Thymus (tissue), 11 donors: ENCODE data around the gene GABRB1. TPM values are rescaled to one million over a fixed set of nuclear protein-coding genes. Genes with fewer than 3 reads are reported as not detected.

Source experiments
- DNase-seq, 9 donors: peaks; one replicate each; pipeline ENCODE4 v3.0.0-alpha.2; 2013; ENCODE audit warnings: low spot score in 9 of 9, low read depth in 6 of 9, missing footprints in 1 of 9
- H3K27ac ChIP-seq, 2 donors: one replicate each; pipeline ENCODE4 v1.5.1; 2013; ENCODE audit warnings: control low read depth in 1 of 2, low read depth in 1 of 2, low read length in 1 of 2, mild to moderate bottlenecking in 1 of 2, moderate library complexity in 1 of 2
- H3K27me3 ChIP-seq, 2 donors: one replicate each; pipeline ENCODE4 v1.5.1; 2013; ENCODE audit warnings: low read length in 1 of 2; ENCODE audit not compliant: control insufficient read depth in 2 of 2, insufficient read depth in 1 of 2
- H3K36me3 ChIP-seq, 2 donors: one replicate each; pipeline ENCODE4 v1.5.1; 2013; ENCODE audit warnings: low read length in 1 of 2, mild to moderate bottlenecking in 1 of 2, moderate library complexity in 1 of 2; ENCODE audit not compliant: control insufficient read depth in 2 of 2, insufficient read depth in 2 of 2
- H3K4me1 ChIP-seq, 2 donors: one replicate each; pipeline ENCODE4 v1.5.1; 2013; ENCODE audit warnings: low read length in 2 of 2; ENCODE audit not compliant: control insufficient read depth in 2 of 2, insufficient read depth in 2 of 2
- H3K4me3 ChIP-seq, 2 donors: one replicate each; pipeline ENCODE4 v1.5.1; 2013; ENCODE audit warnings: low read length in 2 of 2, control low read depth in 1 of 2, mild to moderate bottlenecking in 1 of 2
- H3K9me3 ChIP-seq, 2 donors: one replicate each; pipeline ENCODE4 v1.5.1; 2013; ENCODE audit warnings: low read length in 1 of 2, mild to moderate bottlenecking in 1 of 2; ENCODE audit not compliant: control insufficient read depth in 2 of 2, insufficient read depth in 1 of 2
- WGBS: extraction: QIAGEN DNeasy Blood & Tissue Kit; methylation state at CpG from one replicate; pipeline ENCODE4 v1.1.7; 2013; 5-methylcytosine and 5-hydroxymethylcytosine counted together
- polyA plus RNA-seq: library from polyadenylated mRNA; stranded (reverse); fragments of 200-250 nt; gene quantifications from one replicate; pipeline ENCODE4 v1.2.3, GENCODE V29; 2013
- total RNA-seq: library from RNA; stranded (reverse); fragments of 120-200 nt; gene quantifications from one replicate; pipeline ENCODE4 v1.2.4, GENCODE V29; 2013
- donor health status: healthy.

GABRB1 gene
- total and polyA plus RNA-seq, 2 donors = under 0.01 to 0.02 TPM

GRCh38 chr4:47219586-47219985, 188.2 kb downstream of the GABRB1 start:
- Histone ChIP-seq H3K9me3 (no peaks in the 10 kb centered on the region), H3K36me3 (no peaks in the 10 kb centered on the region), H3K27ac (no peak overlapping the region), H3K27me3 (no peaks in the 10 kb centered on the region), H3K4me1 (no peaks in the 10 kb centered on the region), H3K4me3 (no peak overlapping the region)
- 78% methylated on average over 2 of the region's 2 CpGs for WGBS
- no peak for DNase-seq

DNA sequence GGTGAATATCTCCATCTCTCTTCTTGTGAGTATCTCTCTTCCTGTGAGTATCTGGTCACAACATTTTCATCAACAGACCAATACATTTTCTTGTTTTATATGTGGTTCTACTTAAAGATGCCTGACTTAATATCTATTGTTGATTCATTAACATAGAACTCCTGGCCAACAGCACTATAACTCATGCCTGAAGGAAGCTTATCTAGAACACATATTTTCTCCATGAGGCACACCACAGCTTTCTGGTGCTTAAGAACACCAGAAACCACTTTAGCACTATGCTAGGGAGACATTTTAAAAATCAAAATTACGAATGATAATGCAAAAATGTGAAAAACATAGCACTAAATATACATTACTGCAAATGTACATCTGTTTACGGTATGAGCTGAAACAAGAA, 190.4 kb downstream of the GABRB1 start:
- H3K27me3 ChIP-seq = no peaks in the 10 kb centered on the region
- no peaks in the 10 kb centered on the region for H3K4me1 ChIP-seq
- DNase-seq = no peak
- 74% methylated on average over 2 of the region's 2 CpGs for WGBS
- H3K4me3 ChIP-seq = no peak overlapping the region
- H3K27ac ChIP-seq = no peak overlapping the region
- H3K9me3 ChIP-seq = no peaks in the 10 kb centered on the region
- H3K36me3 ChIP-seq = no peaks in the 10 kb centered on the region

DNA sequence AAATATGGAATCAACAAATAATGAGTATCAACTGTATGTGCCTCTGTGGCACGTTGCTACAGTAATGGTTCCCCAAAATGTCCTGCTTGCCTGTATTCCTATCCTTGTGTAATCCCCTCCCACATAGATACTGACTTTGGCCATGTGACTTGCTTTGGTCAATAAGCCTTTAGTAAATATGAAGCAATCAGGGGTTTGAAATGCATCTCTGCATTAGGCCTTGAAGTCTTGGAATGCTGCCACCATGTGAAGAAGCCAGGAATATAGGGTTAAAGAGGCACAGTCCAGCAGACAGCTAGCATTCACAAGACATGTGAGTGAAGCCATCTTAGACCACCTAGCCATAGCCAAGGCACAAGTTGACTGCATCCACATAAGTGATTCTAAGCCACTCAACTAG, 190.9 kb downstream of the GABRB1 start:
- Histone ChIP-seq H3K4me3 (no peak overlapping the region), H3K27ac (no peak overlapping the region), H3K9me3 (no peaks in the 10 kb centered on the region), H3K4me1 (no peaks in the 10 kb centered on the region), H3K36me3 (no peaks in the 10 kb centered on the region), H3K27me3 (no peaks in the 10 kb centered on the region)
- WGBS = 91% methylated on average over 1 of the region's 1 CpG
- DNase-seq = no peak

DNA sequence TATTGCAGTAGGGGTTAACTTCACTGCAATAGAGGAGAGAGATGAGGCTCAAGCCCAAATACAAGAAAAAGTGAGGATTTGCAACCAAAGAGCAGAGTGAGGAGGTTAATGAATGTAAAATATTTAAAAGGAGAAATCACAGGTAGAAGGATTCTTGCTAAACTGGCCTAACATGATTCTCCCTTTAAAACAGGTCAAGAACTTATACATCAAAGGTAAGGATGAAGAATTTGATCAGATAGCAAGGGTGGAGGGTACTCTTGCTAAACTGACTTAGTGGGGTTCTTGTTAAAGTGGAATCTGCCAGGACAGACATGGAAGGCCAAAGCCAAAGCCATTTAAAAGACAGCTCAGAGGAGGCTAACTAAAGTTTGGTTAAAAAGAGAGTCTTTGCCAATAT, 193.0 kb downstream of the GABRB1 start:
- Histone ChIP-seq H3K27ac (no peak overlapping the region), H3K4me1 (no peaks in the 10 kb centered on the region)

GRCh38 chr4:47235721-47236120, 204.4 kb downstream of the GABRB1 start:
- Histone ChIP-seq H3K4me1 (no peaks in the 10 kb centered on the region), H3K9me3 (no peaks in the 10 kb centered on the region), H3K36me3 (no peaks in the 10 kb centered on the region), H3K27me3 (no peaks in the 10 kb centered on the region), H3K4me3 (no peak overlapping the region), H3K27ac (no peak overlapping the region)
- WGBS = 68% methylated on average over 2 of the region's 2 CpGs
- DNase-seq = no peak

More for the DNA sequence above, 193.0 kb downstream of the GABRB1 start:
- Histone ChIP-seq H3K9me3 (no peaks in the 10 kb centered on the region), H3K27me3 (no peaks in the 10 kb centered on the region), H3K4me3 (no peak overlapping the region), H3K36me3 (no peaks in the 10 kb centered on the region)
- DNase-seq = no peak

DNA sequence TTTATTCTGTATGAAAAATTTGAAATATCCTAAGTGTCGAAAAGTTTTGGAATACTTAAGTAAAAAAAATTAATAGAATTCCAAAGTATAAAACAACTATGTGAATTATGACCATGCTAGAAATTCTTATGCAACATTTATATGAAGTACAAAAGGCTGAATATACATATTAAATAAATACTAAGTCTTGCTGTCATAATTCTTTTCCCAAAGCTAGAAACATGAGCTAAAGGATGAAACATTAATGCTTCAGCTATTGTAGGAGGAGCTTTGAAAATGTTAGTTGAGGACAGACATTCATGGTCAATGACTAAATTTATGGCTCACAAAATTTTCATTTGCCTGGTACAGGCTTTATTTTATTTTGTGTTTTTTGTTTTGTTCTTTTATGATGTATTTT, 207.3 kb downstream of the GABRB1 start:
- H3K27me3 ChIP-seq = no peaks in the 10 kb centered on the region
- no peaks in the 10 kb centered on the region for H3K36me3 ChIP-seq
- no peak overlapping the region for H3K4me3 ChIP-seq
- DNase-seq = no peak
- H3K9me3 ChIP-seq = no peaks in the 10 kb centered on the region
- WGBS = 96% methylated on average over 1 of the region's 1 CpG
- no peak overlapping the region for H3K27ac ChIP-seq
- no peaks in the 10 kb centered on the region for H3K4me1 ChIP-seq

DNA sequence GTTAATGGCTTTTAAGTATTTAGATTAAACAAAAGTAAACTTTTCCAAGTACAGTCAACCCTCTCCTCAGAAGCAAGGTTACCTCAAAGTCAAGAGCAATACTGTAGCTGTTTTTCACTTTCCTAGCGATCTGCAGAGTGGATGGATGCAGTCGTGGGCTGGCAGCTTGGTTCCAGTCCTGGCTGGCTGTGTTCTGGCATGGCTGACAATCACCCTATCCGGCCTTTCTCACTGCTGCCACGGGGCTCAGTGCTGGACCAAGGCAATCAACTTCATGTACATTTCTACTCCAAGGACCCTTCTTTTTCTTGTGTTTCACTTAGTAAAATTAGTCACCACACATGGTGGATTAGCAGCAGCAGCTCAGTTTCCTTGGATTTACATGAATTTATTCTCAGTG, 208.3 kb downstream of the GABRB1 start:
- WGBS = 80% methylated on average over 4 of the region's 4 CpGs
- Histone ChIP-seq H3K27ac (no peak overlapping the region), H3K4me1 (no peaks in the 10 kb centered on the region), H3K27me3 (no peaks in the 10 kb centered on the region), H3K9me3 (no peaks in the 10 kb centered on the region), H3K36me3 (no peaks in the 10 kb centered on the region), H3K4me3 (no peak overlapping the region)
- DNase-seq = no peak

DNA sequence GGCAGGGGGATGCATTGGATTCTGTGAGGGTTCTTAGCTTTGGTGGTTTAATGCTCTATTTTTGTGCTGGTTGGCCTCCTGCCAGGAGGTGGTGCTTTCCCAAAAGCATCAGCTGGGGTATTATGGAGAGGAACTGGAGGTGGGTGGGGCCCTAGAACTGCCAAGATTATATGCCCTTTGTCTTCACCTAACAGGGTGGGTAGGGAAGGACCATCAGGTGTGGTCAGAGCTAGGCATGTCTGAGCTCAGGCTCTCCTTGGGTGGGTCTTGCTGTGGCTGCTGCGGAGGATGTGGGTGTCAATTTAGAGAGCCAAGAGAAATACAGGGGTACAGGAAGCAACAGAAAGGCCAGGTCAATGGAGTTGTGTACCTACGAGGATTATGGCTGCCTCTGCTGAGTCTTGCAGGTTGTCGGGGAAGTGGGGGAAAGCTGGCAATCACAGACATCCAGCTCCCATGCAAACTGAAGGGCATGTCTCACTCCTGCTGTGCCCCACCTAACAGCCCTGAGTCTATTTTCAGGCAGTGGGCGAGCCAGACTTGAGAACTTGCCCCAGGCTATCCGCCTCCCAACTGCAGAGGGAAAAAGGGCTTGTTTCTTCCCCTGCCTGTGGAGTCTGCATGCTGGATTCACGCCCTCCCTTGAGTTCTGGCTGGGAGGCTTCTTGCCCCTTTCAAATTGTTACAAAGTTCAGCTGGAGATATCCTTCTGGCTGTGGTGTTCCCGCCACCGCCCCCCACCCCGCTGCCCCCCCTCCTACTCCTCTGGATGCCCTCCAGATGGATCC, 220.2 kb downstream of the GABRB1 start:
- H3K27me3 ChIP-seq = no peaks in the 10 kb centered on the region
- H3K36me3 ChIP-seq = no peaks in the 10 kb centered on the region
- no peak overlapping the region for H3K4me3 ChIP-seq
- 93% methylated on average over 9 of the region's 9 CpGs for WGBS
- H3K4me1 ChIP-seq = no peaks in the 10 kb centered on the region
- no peaks in the 10 kb centered on the region for H3K9me3 ChIP-seq
- no peak for DNase-seq
- H3K27ac ChIP-seq = no peak overlapping the region

DNA sequence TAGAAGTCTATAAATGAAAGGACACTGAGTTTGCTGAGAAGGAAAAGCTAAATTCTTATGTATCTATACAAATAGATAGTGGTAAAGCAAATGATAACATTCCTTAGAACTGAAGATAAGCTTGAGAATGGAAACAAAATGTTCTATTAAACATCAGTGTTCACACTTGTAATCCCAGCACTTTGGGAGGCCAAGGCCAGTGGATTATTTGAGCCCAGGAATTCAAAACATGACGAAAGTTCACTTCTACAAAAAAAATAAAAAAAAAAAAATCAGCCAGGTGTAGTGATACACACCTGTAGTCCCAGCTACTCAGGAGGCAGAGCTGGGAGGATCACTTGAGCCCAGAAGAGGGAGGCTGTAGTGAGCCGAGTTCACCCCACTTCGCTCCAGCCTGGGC, 232.4 kb downstream of the GABRB1 start:
- Histone ChIP-seq H3K4me3 (no peak overlapping the region), H3K27me3 (no peaks in the 10 kb centered on the region), H3K27ac (no peak overlapping the region), H3K36me3 (no peaks in the 10 kb centered on the region), H3K9me3 (no peaks in the 10 kb centered on the region), H3K4me1 (no peaks in the 10 kb centered on the region)
- no peak for DNase-seq
- 98% methylated on average over 3 of the region's 3 CpGs for WGBS
